Measurements from ENCODE around the gene CCNT2. TPM values are rescaled to one million over a fixed set of nuclear protein-coding genes. Genes with fewer than 3 reads are reported as not detected.

The CCNT2 gene
- total RNA-seq, 3 donors from 2014 or later (not counting 1 experiment from before 2014, with no cell fraction given) = 86.9 to 93.1 (median 87.8) TPM

- Histone ChIP-seq H3K4me1 (ENCODE audit: control insufficient read depth, insufficient read depth, low read length) (no peaks in the 10 kb centered on the region), H3K27me3 (ENCODE audit: control insufficient read depth, insufficient read depth, low read length) (no peaks in the 10 kb centered on the region), H3K9me3 (ENCODE audit: control insufficient read depth, insufficient read depth, low read length) (peaks cover 8% of the 10 kb centered on the region), H3K27ac (ENCODE audit: low read length) (no peak overlapping the region), H3K36me3 (ENCODE audit: control insufficient read depth, insufficient read depth, low read length) (no peaks in the 10 kb centered on the region), H3K4me3 (ENCODE audit: low read length) (no peak overlapping the region)
- no peak overlapping the region for H3K27ac Mint-ChIP-seq
- DNase-seq (no peak), ATAC-seq (no peak)
- H3K4me3 Mint-ChIP-seq = no peak overlapping the region
- intact Hi-C loops (cut with micrococcal nuclease) = no loop called here
- H3K9me3 Mint-ChIP-seq = peaks cover 8 to 9% of the 10 kb centered on the region in 2 donors
- H3K4me1 Mint-ChIP-seq = no peaks in the 10 kb centered on the region
- peaks cover 8% of the 10 kb centered on the region for H3K36me3 Mint-ChIP-seq
- H3K27me3 Mint-ChIP-seq (ENCODE audit: low read depth in 2 of 2) = no peaks in the 10 kb centered on the region
- WGBS (ENCODE audit: insufficient coverage) = 83% methylated on average over 1 of the region's 4 CpGs
- no peak for TF ChIP-seq CTCF (IDR thresholded peaks at IDR 0.05)
These were observed 60.6 kb downstream of the CCNT2 start for GRCh38 chr2:134979221-134979620.

- Histone ChIP-seq H3K9me3 (ENCODE audit: control insufficient read depth, insufficient read depth, low read length) (no peaks in the 10 kb centered on the region), H3K36me3 (ENCODE audit: control insufficient read depth, insufficient read depth, low read length) (no peaks in the 10 kb centered on the region), H3K4me3 (ENCODE audit: low read length) (no peak overlapping the region), H3K4me1 (ENCODE audit: control insufficient read depth, insufficient read depth, low read length) (no peaks in the 10 kb centered on the region), H3K27ac (ENCODE audit: low read length) (no peak overlapping the region), H3K27me3 (ENCODE audit: control insufficient read depth, insufficient read depth, low read length) (no peaks in the 10 kb centered on the region)
- DNase-seq (no peak), ATAC-seq (no peak)
- Mint-ChIP-seq H3K9me3 (peaks cover 3 to 4% of the 10 kb centered on the region in 2 donors), H3K4me3 (no peak overlapping the region), H3K4me1 (no peaks in the 10 kb centered on the region), H3K27me3 (ENCODE audit: low read depth in 2 of 2) (no peaks in the 10 kb centered on the region), H3K27ac (no peak overlapping the region), H3K36me3 (no peaks in the 10 kb centered on the region)
- intact Hi-C loops (cut with micrococcal nuclease) = no loop called here
- no peak for TF ChIP-seq CTCF (IDR thresholded peaks at IDR 0.05)
- 92% methylated on average over 7 of the region's 7 CpGs for WGBS (ENCODE audit: insufficient coverage)
These were observed 62.0 kb downstream of the CCNT2 start for GRCh38 chr2:134980639-134981038.

GRCh38 chr2:134982603-134983002 is 64.0 kb downstream of the CCNT2 start:
- no peaks in the 10 kb centered on the region for H3K36me3 ChIP-seq (ENCODE audit: control insufficient read depth, insufficient read depth, low read length)
- Mint-ChIP-seq H3K9me3 (peaks cover 3 to 4% of the 10 kb centered on the region in 2 donors), H3K4me3 (no peak overlapping the region), H3K4me1 (no peaks in the 10 kb centered on the region), H3K27me3 (ENCODE audit: low read depth in 2 of 2) (peaks cover 6 to 10% of the 10 kb centered on the region in 2 donors), H3K36me3 (no peaks in the 10 kb centered on the region), H3K27ac (no peak overlapping the region)
- no peaks in the 10 kb centered on the region for H3K4me1 ChIP-seq (ENCODE audit: control insufficient read depth, insufficient read depth, low read length)
- DNase-seq (no peak), ATAC-seq (no peak)
- no peaks in the 10 kb centered on the region for H3K9me3 ChIP-seq (ENCODE audit: control insufficient read depth, insufficient read depth, low read length)
- intact Hi-C loops (cut with micrococcal nuclease) = no loop called here
- no peaks in the 10 kb centered on the region for H3K27me3 ChIP-seq (ENCODE audit: control insufficient read depth, insufficient read depth, low read length)
- H3K4me3 ChIP-seq (ENCODE audit: low read length) = no peak overlapping the region
- no CpG with 5 or more reads among the region's 1 CpG for WGBS (ENCODE audit: insufficient coverage)
- H3K27ac ChIP-seq (ENCODE audit: low read length) = no peak overlapping the region
- no peak for TF ChIP-seq CTCF (IDR thresholded peaks at IDR 0.05)

- WGBS (ENCODE audit: insufficient coverage) = 98% methylated on average over 3 of the region's 3 CpGs
- no peak for ATAC-seq
- intact Hi-C loops (cut with micrococcal nuclease) = no loop called here
- H3K9me3 Mint-ChIP-seq = peaks cover 3 to 4% of the 10 kb centered on the region in 2 donors
- H3K27me3 ChIP-seq (ENCODE audit: control insufficient read depth, insufficient read depth, low read length) = no peaks in the 10 kb centered on the region
- H3K9me3 ChIP-seq (ENCODE audit: control insufficient read depth, insufficient read depth, low read length) = no peaks in the 10 kb centered on the region
- H3K4me3 Mint-ChIP-seq = no peak overlapping the region
- H3K27ac ChIP-seq (ENCODE audit: low read length) = no peak overlapping the region
- H3K36me3 Mint-ChIP-seq = no peaks in the 10 kb centered on the region
- H3K27me3 Mint-ChIP-seq (ENCODE audit: low read depth in 2 of 2) = peaks cover 10 to 18% of the 10 kb centered on the region in 2 donors
- no peaks in the 10 kb centered on the region for H3K4me1 Mint-ChIP-seq
- no peak for TF ChIP-seq CTCF (IDR thresholded peaks at IDR 0.05)
- H3K27ac Mint-ChIP-seq = no peak overlapping the region
- no peak for DNase-seq
- H3K4me3 ChIP-seq (ENCODE audit: low read length) = no peak overlapping the region
- H3K4me1 ChIP-seq (ENCODE audit: control insufficient read depth, insufficient read depth, low read length) = no peaks in the 10 kb centered on the region
- H3K36me3 ChIP-seq (ENCODE audit: control insufficient read depth, insufficient read depth, low read length) = no peaks in the 10 kb centered on the region
These were observed 66.4 kb downstream of the CCNT2 start for GRCh38 chr2:134985061-134985460.
